Activated naive CD8-positive, alpha-beta T cell treated with anti-CD3 and anti-CD28 coated beads, Interleukin-2, amount 10 ng/mL, durations not matched to agents 7 days and 5 days (primary cell): Measurements from ENCODE around the gene MARCHF3. TPM values are rescaled to one million over a fixed set of nuclear protein-coding genes. Genes with fewer than 3 reads are reported as not detected.
"Not testable (repeated sequence)": the region's sequence is repeated elsewhere in the genome, so short reads cannot be mapped to it uniquely, and the experiment has no call there.

Source experiments
- ATAC-seq: fragments of 150-1000 bp; cut with Tn5 transposase; one replicate; pipeline ENCODE4 v1.10.0; 2021; ENCODE audit warnings: low read depth, moderate library complexity
- POLR2A ChIA-PET: fragments of 350-600 bp; sonication (Branson Sonifier 250); formaldehyde crosslinking; loops from one replicate; lab custom pipeline; 2021; ENCODE audit warnings: antibody characterized with exemption; lab: Charles Lee
- DNase-seq: peaks from one replicate; pipeline ENCODE4 v3.0.0; 2021
- H3K27ac Mint-ChIP-seq: one replicate; pipeline ENCODE4 v1.8.0; 2022; ENCODE audit warnings: mild to moderate bottlenecking, mixed read lengths
- H3K27me3 Mint-ChIP-seq: one replicate; pipeline ENCODE4 v1.8.0; 2022; ENCODE audit warnings: mild to moderate bottlenecking, moderate library complexity, mixed read lengths
- H3K36me3 Mint-ChIP-seq: one replicate; pipeline ENCODE4 v1.8.0; 2021; ENCODE audit warnings: mild to moderate bottlenecking, mixed read lengths
- H3K4me1 Mint-ChIP-seq: one replicate; pipeline ENCODE4 v1.8.0; 2021; ENCODE audit warnings: mixed read lengths
- H3K4me3 Mint-ChIP-seq: one replicate; pipeline ENCODE4 v1.8.0; 2022; ENCODE audit warnings: mild to moderate bottlenecking, moderate library complexity, mixed read lengths
- H3K9me3 Mint-ChIP-seq: one replicate; pipeline ENCODE4 v1.8.0; 2021; ENCODE audit warnings: mixed read lengths
- total RNA-seq, 2 experiments: library from RNA; stranded (reverse); gene quantifications; one replicate each; pipeline ENCODE4 v1.2.3, GENCODE V29; 2021

Gene MARCHF3
- total RNA-seq, 2 experiments from 2014 or later, result 2.4 to 2.7 TPM

DNA sequence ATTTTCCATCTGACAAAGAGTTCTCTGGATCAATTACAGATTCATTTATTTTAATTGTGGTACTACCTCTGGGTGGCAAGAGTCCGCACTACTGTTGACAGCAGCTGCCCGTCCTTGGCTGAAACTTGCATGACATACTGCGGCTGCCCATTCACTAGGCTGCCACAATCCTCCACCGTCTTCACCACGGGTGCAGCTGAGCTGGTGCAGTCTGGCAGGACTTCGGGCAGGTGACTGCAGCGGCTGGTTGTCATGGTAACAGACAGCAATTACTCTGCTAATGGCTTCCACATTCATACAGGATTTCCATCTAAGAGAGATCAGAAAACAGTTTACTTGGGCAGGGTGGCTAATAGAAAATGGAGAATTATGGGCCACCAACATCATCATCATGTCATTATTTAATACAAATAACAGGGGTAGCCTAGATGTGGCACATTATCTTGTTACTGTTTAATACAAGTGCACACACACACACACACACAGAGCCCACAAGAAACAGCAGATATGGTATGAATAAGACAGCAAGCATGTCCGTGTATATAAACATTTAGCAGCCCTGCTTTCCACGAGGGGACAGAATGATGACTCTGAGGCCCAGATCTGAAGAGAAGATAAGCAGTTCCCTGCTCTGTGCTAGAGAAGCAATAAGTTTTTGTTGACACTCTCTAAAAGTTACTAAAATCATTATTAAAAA is 112.3 kb downstream of the MARCHF3 start:
- H3K36me3 Mint-ChIP-seq, result no peaks in the 10 kb centered on the region
- no peaks in the 10 kb centered on the region for H3K4me1 Mint-ChIP-seq
- POLR2A ChIA-PET, result no interaction called here
- no peak overlapping the region for H3K4me3 Mint-ChIP-seq
- no peak overlapping the region for H3K27ac Mint-ChIP-seq
- H3K27me3 Mint-ChIP-seq, result no peaks in the 10 kb centered on the region
- ATAC-seq (no peak), DNase-seq (no peak)
- H3K9me3 Mint-ChIP-seq, result no peaks in the 10 kb centered on the region

DNA sequence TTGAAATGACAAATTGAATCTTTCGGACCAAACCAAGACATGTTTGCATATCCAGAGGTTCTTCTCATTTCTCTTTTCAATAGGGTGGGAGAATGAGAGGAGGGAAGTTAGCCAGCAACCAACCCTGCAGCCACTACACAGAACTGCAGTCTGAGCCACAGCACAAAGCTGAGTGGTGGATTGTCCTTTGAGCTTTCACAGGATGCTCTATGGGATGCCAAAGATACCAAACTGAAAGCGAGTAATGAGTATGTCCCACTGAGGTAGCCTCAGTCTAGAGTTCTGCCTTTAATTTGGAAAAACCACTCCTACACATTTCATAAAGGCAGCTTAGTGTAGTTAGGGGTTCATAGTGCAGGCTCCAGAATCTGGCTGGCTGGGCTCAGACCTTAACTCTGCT is 114.9 kb downstream of the MARCHF3 start:
- POLR2A ChIA-PET, result no interaction called here
- H3K4me3 Mint-ChIP-seq, result no peak overlapping the region
- H3K9me3 Mint-ChIP-seq, result peaks cover 5% of the 10 kb centered on the region
- no peak for ATAC-seq
- peaks cover 18% of the 10 kb centered on the region for H3K36me3 Mint-ChIP-seq
- no peak overlapping the region for H3K27ac Mint-ChIP-seq
- H3K27me3 Mint-ChIP-seq, result no peaks in the 10 kb centered on the region
- H3K4me1 Mint-ChIP-seq, result no peaks in the 10 kb centered on the region
- DNase-seq, result no peak

DNA sequence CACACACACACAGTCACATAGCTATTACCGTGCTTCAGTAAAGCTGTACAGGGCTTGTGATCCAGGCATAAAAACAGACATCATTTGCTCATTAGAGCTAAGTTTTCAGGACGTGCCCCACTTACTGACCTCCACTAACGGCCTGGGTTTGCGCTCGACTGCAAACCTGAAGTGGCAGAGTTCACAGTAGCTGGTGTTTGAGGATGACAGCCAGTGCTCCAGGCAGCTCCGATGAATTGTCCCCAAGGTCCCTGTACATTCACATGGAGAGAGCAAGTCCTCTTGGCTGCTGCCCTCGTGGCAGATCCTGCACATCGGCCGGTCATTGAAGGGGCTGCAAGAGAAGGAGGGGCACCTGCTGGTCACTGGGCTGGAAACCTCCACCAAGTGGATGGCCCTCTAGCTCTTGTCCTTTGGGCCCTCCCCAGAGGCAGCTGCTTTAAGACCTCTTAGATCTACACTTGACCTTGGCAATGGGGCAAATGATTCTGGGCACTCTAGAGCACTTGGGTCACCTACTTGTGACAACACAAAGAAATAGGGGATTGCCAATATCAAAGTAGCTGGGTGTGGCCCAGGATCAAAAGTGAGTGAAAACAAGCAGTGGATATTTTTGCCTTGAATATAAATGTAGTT is 115.4 kb downstream of the MARCHF3 start:
- no peak for DNase-seq
- H3K27ac Mint-ChIP-seq, result no peak overlapping the region
- H3K36me3 Mint-ChIP-seq, result peaks cover 23% of the 10 kb centered on the region
- no peak overlapping the region for H3K4me3 Mint-ChIP-seq
- no peak for ATAC-seq
- peaks cover 9% of the 10 kb centered on the region for H3K9me3 Mint-ChIP-seq
- POLR2A ChIA-PET, result no interaction called here
- H3K4me1 Mint-ChIP-seq, result no peaks in the 10 kb centered on the region
- H3K27me3 Mint-ChIP-seq, result no peaks in the 10 kb centered on the region

DNA sequence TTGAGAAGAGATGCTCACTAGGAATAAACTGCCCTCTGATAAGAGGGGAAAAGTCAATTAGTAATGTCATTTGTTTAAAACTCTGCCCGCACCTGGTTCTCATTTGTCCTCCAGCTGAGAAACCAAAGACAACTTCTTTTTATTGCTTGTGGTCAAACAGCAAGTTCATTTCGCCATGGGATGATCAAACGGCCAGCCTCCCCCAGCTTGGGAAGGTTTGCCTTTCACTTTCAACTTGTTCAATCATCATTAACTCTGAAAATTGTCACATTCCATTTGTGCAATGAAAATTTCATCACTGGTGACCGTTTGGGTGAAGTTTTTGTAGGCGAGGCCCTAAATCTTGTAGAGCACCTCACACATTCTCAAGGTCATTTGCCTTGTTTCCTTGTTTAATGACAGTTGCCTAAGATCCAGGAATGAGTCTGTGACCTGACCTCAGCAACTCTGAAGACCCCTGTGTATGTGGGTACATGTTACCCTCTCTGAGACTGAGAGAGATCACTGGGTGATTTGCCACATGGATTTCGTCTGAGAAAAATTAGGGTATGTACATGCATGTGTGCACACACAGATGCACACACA is 117.7 kb downstream of the MARCHF3 start:
- Mint-ChIP-seq H3K27ac (no peak overlapping the region), H3K27me3 (no peaks in the 10 kb centered on the region), H3K4me1 (no peaks in the 10 kb centered on the region), H3K36me3 (peaks cover 31% of the 10 kb centered on the region), H3K4me3 (no peak overlapping the region), H3K9me3 (peaks cover 14% of the 10 kb centered on the region)
- DNase-seq, result no peak
- POLR2A ChIA-PET, result no interaction called here
- ATAC-seq, result no peak

DNA sequence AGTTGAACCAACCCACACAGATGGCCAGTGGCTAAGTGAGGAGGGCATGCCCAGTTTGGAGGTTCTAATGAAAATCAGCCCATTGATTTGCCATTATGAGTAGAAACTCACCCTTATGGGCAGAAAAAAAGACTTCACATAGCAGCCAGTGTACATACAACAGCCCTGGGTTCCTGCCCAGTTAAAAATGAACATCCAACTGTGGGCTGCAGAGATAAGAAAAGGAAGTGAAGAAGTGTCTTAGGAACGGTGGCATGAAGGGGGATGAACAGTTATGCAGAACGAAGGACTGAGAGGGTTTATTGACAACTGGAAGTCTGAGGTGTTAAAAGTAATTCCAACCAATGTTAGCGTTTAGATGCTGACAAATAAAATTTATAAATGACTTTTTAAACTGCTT is 118.4 kb downstream of the MARCHF3 start:
- Mint-ChIP-seq H3K4me3 (no peak overlapping the region), H3K4me1 (no peaks in the 10 kb centered on the region), H3K9me3 (peaks cover 14% of the 10 kb centered on the region), H3K27ac (no peak overlapping the region), H3K27me3 (no peaks in the 10 kb centered on the region), H3K36me3 (peaks cover 31% of the 10 kb centered on the region)
- ATAC-seq (no peak), DNase-seq (no peak)
- POLR2A ChIA-PET, result no interaction called here

DNA sequence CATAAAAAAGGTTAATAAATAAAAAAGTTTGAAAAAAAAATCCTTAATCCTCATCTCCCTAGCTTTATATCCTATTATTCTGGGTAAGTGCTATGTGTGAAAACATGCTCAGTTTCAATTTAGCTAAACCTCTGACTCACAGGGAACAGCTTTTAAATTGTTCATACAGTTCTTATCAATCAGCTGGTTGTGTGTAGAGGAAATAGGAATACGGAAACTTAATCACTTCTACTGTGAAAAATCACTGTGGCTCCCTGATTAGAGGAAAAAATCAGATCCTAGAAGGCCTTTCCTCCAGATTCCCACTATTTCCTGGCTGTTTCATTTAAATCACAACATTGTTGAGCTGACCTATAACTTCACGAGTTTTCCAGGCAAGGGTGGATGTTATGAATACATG is 120.5 kb downstream of the MARCHF3 start:
- ATAC-seq (no peak), DNase-seq (no peak)
- H3K36me3 Mint-ChIP-seq, result peaks cover 31% of the 10 kb centered on the region
- H3K4me3 Mint-ChIP-seq, result no peak overlapping the region
- peaks cover 14% of the 10 kb centered on the region for H3K9me3 Mint-ChIP-seq
- no peaks in the 10 kb centered on the region for H3K4me1 Mint-ChIP-seq
- H3K27ac Mint-ChIP-seq, result no peak overlapping the region
- no peaks in the 10 kb centered on the region for H3K27me3 Mint-ChIP-seq
- POLR2A ChIA-PET, result no interaction called here

DNA sequence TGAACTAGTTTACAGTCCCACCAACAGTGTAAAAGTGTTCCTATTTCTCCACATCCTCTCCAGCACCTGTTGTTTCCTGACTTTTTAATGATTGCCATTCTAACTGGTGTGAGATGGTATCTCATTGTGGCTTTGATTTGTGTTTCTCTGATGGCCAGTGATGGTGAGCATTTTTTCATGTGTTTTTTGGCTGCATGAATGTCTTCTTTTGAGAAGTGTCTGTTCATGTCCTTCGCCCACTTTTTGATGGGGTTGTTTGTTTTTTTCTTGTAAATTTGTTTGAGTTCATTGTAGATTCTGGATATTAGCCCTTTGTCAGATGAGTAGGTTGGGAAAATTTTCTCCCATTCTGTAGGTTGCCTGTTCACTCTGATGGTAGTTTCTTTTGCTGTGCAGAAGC is 126.0 kb downstream of the MARCHF3 start:
- POLR2A ChIA-PET, H3K9me3 Mint-ChIP-seq, H3K27me3 Mint-ChIP-seq, H3K4me3 Mint-ChIP-seq, ATAC-seq, H3K36me3 Mint-ChIP-seq, H3K4me1 Mint-ChIP-seq, DNase-seq, H3K27ac Mint-ChIP-seq: not testable (repeated sequence)

DNA sequence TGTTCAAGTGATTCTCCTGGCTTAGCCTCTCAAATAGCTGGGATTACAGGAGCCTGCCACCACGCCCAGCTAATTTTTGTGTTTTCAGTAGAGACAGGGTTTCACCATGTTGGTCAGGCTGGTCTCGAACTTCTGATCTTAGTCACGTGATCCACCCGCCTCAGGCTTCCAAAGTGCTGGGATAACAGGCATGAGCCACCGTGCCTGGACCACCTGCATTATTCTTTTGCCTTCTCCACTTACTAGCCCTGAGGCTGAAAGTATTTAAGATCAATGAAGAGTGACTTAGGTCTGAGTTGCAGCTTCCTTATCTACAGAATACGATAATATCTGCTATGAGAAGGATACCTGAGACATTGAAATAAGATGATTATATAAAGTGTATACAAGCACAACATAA is 129.6 kb downstream of the MARCHF3 start:
- ATAC-seq, result no peak
- Mint-ChIP-seq H3K27me3 (no peaks in the 10 kb centered on the region), H3K4me1 (no peaks in the 10 kb centered on the region), H3K9me3 (no peaks in the 10 kb centered on the region), H3K36me3 (peaks cover 7% of the 10 kb centered on the region), H3K27ac (no peak overlapping the region), H3K4me3 (no peak overlapping the region)
- POLR2A ChIA-PET, result no interaction called here
- DNase-seq, result no peak

DNA sequence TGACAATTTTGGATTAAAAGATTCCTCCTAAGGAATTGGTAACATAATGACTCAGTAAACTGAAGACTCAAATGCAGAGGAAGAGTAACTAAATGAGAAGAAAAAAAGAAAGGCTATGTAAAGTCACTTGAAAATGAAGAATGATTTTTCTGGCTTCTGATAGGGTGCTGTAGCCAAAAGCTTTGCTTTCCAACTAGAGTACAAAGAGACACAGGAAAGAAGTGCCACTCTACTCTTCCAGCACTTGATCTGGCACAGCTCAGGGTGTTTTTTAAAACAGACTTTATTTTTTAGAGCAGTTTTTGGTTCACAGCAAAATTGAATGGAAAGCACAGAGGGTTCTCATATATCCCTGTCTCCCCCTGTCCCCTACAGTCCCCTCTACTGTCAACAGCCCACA is 130.9 kb downstream of the MARCHF3 start:
- H3K9me3 Mint-ChIP-seq, result no peaks in the 10 kb centered on the region
- H3K36me3 Mint-ChIP-seq, result peaks cover 9% of the 10 kb centered on the region
- no peaks in the 10 kb centered on the region for H3K4me1 Mint-ChIP-seq
- no peak overlapping the region for H3K4me3 Mint-ChIP-seq
- DNase-seq, result no peak
- no peak for ATAC-seq
- H3K27ac Mint-ChIP-seq, result no peak overlapping the region
- POLR2A ChIA-PET, result no interaction called here
- H3K27me3 Mint-ChIP-seq, result no peaks in the 10 kb centered on the region

DNA sequence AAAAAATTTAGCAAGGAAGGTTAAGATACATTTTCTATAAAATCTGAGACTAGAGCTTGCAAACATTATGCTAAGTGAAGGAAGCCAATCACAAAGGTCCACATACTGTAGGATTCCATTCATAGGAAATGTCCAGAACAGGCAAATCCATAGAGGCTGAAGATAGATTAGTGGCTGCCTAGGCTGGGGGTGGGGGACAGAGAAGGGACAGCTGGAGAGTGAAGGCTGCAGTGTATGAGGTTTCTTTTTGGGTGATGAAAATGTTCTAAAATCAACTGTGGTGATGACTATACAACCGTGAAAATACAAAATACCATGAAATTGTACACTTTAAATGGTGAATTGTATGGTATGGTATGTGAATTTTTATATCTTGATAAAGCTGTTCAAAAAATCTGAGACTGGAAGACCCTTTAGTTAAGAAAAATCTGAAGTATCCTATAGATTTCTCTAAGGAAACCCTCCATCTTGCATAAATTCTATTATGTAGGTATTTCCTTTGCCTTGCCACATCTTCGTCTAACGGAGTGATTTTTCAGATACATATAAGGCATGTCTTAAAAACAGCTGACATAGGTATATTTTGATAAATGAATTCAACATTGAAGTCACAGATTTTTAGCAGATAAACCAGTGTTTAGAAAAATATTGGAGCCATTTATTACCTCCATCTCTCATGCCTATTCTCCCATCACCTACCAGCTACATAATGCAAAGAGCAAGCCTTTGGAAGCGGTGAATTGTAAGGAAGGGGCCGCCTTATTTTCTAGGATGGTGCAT is 132.3 kb downstream of the MARCHF3 start:
- H3K27me3 Mint-ChIP-seq, result no peaks in the 10 kb centered on the region
- H3K4me3 Mint-ChIP-seq, result no peak overlapping the region
- ATAC-seq (no peak), DNase-seq (no peak)
- no peaks in the 10 kb centered on the region for H3K4me1 Mint-ChIP-seq
- no peaks in the 10 kb centered on the region for H3K9me3 Mint-ChIP-seq
- no peak overlapping the region for H3K27ac Mint-ChIP-seq
- H3K36me3 Mint-ChIP-seq, result peaks cover 7% of the 10 kb centered on the region
- POLR2A ChIA-PET, result no interaction called here

DNA sequence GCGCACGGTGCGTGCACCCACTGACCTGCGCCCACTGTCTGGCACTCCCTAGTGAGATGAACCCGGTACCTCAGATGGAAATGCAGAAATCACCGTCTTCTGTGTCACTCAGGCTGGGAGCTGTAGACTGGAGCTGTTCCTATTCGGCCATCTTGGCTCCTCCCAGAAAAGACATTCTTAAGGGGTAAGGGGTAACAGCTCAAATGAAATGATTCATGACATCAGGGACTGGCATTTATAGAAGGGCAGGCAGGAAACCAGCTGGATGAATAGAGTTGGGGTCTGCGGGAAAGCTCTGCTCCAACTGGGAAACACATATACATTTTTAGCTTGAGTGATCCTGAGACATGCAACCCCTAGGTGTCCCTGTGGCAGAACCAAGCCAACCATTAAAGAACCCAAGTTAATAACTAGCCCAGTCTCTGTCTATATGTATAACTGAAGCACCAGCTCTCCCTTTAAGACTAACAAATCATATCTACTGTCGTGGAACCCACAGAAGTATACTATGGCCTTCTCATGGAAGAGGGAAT is 134.1 kb downstream of the MARCHF3 start:
- ATAC-seq (no peak), DNase-seq (no peak)
- H3K4me3 Mint-ChIP-seq, result no peak overlapping the region
- H3K27ac Mint-ChIP-seq, result no peak overlapping the region
- no peaks in the 10 kb centered on the region for H3K27me3 Mint-ChIP-seq
- H3K9me3 Mint-ChIP-seq, result no peaks in the 10 kb centered on the region
- POLR2A ChIA-PET, result no interaction called here
- H3K36me3 Mint-ChIP-seq, result peaks cover 3% of the 10 kb centered on the region
- H3K4me1 Mint-ChIP-seq, result no peaks in the 10 kb centered on the region

DNA sequence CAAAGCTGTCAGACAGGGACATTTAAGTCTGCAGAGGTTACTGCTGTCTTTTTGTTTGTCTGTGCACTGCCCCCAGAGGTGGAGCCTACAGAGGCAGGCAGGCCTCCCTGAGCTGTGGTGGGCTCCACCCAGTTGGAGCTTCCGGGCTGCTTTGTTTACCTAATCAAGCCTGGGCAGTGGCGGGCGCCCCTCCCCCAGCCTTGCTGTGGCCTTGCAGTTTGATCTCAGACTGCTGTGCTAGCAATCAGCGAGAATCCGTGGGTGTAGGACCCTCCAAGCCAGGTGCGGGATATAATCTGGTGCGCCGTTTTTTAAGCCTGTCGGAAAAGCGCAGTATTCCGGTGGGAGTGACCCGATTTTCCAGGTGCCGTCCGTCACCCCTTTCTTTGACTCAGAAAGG is 134.6 kb downstream of the MARCHF3 start:
- H3K9me3 Mint-ChIP-seq, POLR2A ChIA-PET, H3K36me3 Mint-ChIP-seq, DNase-seq, H3K27ac Mint-ChIP-seq, H3K4me1 Mint-ChIP-seq, H3K4me3 Mint-ChIP-seq, ATAC-seq, H3K27me3 Mint-ChIP-seq: not testable (repeated sequence)

DNA sequence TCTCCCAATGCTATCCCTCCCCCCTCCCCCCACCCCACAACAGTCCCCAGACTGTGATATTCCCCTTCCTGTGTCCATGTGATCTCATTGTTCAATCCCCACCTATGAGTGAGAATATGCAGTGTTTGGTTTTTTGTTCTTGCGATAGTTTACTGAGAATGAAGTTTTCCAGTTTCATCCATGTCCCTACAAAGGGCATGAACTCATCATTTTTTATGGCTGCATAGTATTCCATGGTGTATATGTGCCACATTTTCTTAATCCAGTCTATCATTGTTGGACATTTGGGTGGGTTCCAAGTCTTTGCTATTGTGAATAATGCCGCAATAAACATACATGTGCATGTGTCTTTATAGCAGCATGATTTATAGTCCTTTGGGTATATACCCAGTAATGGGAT is 139.9 kb downstream of the MARCHF3 start:
- H3K27me3 Mint-ChIP-seq, H3K4me1 Mint-ChIP-seq, POLR2A ChIA-PET, ATAC-seq, H3K4me3 Mint-ChIP-seq, H3K36me3 Mint-ChIP-seq, H3K9me3 Mint-ChIP-seq, DNase-seq, H3K27ac Mint-ChIP-seq: not testable (repeated sequence)
